Epithelial cell of esophagus (primary cell): ENCODE results near the gene RIF1.
"Not testable (repeated sequence)": the region's sequence is repeated elsewhere in the genome, so short reads cannot be mapped to it uniquely, and the experiment has no call there.

Experiments
- DNase-seq: peaks from one replicate; pipeline ENCODE4 v3.0.0; 2010; ENCODE audit warnings: low read depth
- H3K4me3 ChIP-seq: 2 replicates; pipeline ENCODE4 v1.5.1; 2011; ENCODE audit warnings: mild to moderate bottlenecking, low read length, control low read depth
- TF ChIP-seq, protein P1 (sequence below): IDR thresholded peaks from 2 replicates; pipeline ENCODE4 v1.5.1; 2011; ENCODE audit warnings: low read depth, mild to moderate bottlenecking, low read length, control low read depth, inconsistent platforms; ENCODE audit not compliant: insufficient read depth; ENCODE audit errors: missing control alignments

The RIF1 gene

DNA sequence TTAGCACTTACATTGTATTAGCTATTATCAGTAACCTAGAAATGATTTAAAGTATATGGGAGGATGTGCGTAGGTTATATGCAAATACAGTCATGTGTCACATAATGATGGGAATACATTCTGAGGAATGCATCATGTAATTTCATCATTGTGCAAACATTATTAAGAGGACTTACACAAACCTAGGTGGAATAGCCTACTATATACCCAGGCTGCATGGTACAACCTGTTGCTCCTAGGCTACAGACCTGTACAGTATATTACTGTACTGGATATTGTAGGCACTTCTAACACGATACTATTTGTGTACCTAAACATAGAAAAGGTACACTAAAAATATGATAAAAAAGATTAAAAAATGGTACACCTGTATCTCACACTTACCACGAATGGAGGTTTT lies 7.9 kb downstream of the RIF1 start:
- no peak overlapping the region for H3K4me3 ChIP-seq
- DNase-seq = peak; percentile 26
- TF ChIP-seq, protein P1, sequence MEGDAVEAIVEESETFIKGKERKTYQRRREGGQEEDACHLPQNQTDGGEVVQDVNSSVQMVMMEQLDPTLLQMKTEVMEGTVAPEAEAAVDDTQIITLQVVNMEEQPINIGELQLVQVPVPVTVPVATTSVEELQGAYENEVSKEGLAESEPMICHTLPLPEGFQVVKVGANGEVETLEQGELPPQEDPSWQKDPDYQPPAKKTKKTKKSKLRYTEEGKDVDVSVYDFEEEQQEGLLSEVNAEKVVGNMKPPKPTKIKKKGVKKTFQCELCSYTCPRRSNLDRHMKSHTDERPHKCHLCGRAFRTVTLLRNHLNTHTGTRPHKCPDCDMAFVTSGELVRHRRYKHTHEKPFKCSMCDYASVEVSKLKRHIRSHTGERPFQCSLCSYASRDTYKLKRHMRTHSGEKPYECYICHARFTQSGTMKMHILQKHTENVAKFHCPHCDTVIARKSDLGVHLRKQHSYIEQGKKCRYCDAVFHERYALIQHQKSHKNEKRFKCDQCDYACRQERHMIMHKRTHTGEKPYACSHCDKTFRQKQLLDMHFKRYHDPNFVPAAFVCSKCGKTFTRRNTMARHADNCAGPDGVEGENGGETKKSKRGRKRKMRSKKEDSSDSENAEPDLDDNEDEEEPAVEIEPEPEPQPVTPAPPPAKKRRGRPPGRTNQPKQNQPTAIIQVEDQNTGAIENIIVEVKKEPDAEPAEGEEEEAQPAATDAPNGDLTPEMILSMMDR = no peak

DNA sequence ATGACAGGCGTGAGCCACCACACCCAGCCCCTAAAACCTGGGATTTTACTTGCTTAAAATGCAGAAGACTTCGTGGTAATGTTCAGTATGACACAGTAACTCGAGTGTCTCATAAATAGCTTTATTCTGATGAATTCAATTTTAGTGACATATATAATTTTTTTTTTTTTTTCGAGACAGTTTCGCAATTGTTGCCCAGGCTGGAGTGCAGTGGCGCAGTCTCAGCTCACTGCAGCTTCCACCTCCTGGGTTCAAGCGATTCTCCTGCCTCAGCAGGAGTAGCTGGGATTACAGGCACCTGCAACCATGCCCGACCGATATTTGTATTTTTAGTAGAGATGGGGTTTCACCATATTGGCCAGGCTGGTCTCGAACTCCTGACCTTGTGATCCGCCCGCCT lies 12.0 kb downstream of the RIF1 start:
- DNase-seq, H3K4me3 ChIP-seq: not testable (repeated sequence)

DNA sequence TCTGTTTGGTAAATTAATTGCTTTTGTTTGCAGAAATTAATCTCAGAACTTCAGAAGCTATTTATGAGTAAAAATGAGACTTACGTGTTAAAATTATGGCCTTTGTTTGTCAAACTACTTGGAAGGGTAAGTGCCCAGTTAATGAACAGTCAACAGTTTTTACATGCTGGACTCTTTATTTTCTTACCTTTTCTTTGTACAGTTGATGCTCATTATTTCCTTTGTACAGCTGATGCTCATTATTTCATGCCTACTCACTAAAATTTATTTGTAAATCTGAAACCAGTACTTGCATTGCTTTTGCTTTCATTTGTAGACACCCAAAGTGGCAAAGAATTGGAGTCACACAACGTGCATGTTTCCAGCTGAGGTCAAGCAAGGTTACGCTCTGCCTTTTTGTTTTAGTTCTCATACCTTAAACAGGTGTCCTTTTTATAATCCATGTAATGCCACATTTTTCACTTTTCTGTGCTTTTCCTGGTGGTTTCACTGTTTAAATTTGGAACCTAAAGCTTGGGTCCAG lies 13.3 kb downstream of the RIF1 start:
- no peak for DNase-seq
- TF ChIP-seq, protein P1 = no peak

DNA sequence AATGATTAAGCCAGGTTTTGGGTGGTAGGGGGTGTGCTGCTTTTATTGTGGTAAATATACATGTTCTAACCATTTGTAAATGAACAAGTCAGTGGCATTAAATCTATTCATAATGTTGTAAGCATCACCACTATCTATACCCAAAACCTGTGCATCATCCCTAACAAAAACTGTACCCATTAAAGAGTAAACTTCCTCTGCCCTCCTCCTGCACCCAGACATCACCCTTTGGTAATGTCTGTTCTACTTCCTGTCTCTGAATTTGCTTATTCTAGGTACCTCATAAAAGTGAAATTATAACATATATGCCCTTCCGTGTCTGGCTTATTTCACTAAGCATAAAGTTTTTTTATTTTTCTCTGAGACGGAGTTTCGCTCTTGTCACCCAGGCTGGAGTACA lies 14.1 kb downstream of the RIF1 start:
- DNase-seq = no peak
- H3K4me3 ChIP-seq = no peak overlapping the region
- TF ChIP-seq, protein P1 = no peak

More for the DNA sequence above, 13.3 kb downstream of the RIF1 start:
- H3K4me3 ChIP-seq = no peak overlapping the region

DNA sequence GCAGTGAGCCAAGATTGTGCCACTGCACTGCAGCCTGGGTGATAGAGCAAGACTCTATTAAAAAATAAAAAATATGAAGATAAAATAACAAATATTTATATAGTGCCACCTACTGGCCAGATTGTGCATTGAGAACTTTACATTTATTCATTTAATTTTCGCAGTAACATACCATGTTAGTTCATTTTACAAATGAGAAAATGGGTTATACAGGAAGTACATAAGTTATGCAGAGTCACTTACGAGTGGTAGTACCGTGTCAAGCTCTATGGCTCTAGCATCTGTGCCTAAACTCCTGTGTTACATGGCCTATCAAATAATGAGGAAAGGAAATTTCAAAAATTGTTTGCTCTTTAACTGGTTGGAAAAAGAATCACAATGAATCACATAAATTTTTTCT lies 27.9 kb downstream of the RIF1 start:
- DNase-seq = peak; percentile 20
- H3K4me3 ChIP-seq = no peak overlapping the region
- TF ChIP-seq, protein P1 = peak; percentile 25

DNA sequence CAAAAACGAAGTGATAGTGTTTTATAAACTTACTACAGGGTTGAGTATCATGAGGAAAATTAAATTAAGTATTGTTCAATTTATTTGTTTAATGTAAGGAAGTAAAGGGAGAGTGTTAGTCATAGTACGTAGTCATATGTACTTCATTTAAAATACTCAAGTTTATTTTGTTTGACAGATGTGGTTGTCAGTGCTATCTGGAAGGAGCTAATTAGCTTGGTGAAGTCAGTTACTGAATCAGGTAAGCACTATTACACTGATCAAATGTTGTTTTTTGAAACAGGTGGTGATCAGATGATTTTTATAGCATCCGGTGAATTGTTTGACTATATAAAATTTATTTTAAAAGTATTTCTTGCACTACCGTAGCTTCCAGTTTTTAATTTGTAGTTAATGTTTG lies 28.8 kb downstream of the RIF1 start:
- no peak for DNase-seq
- TF ChIP-seq, protein P1 = no peak
- no peak overlapping the region for H3K4me3 ChIP-seq

DNA sequence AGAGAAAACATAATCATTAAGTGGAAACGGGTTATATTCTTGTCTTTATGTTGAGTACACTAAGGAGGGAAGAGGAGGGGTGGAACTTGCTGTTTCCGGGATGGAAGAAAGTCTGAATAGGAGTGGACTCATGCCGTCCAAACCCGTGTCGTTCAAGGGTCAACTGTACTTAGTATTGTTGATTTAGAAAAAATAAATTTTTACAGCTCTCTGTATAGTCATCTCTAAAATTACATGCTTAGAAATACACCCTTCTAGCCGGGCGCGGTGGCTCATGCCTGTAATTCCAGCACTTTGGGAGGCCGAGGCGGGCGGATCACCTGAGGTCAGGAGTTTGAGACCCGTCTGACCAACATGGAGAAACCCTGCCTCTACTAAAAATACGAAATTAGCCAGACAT lies 29.4 kb downstream of the RIF1 start:
- no peak overlapping the region for H3K4me3 ChIP-seq
- TF ChIP-seq, protein P1 = no peak
- DNase-seq = no peak

DNA sequence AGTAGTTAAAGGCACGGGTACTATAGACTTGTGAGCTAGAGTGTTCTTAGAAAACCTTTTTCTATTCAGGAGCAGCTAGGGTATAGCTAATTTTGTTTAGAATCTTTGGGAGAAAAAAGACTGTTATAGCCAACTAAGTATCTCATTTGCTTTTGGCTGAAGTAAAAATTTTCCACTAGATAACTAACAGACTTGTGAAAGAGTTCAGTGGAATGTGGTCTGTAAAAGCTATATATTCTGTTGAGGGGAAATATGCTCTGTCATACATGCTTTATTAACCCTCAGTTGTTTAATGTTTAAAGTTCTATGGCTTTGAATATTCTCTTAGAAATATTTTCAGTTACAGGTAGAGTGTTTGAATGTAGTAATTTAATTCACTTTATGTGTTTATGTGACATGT lies 49.7 kb downstream of the RIF1 start:
- TF ChIP-seq, protein P1 = no peak
- no peak overlapping the region for H3K4me3 ChIP-seq
- no peak for DNase-seq
